ENCODE data around the gene FLT3. TPM values are rescaled to one million over a fixed set of nuclear protein-coding genes. Genes with fewer than 3 reads are reported as not detected.

FLT3 gene
- not detected in 5 replicates for total RNA-seq (2022; extraction: Qiagen RNA extraction; ENCODE audit: low read depth)

GRCh38 chr13:28100150-28101121, at the start of gene FLT3:
FLT3 (minus strand) TSS chr13:28100576; CDS start chr13:28100510, 66 bp downstream.

GRCh38 chr13:28138012-28138755, 37.8 kb upstream of the FLT3 start, which contains the start of gene PAN3:
PAN3 (plus strand) TSS chr13:28138545; CDS start chr13:28138658, 113 bp downstream.

GRCh38 chr13:27988520-27988919, 111.9 kb downstream of the FLT3 start, which contains the start of gene URAD:
URAD (minus strand) TSS chr13:27988693; CDS start chr13:27988637, 56 bp downstream.

GRCh38 chr13:27969082-27969865, 131.1 kb downstream of the FLT3 start, which contains the start of gene CDX2:
CDX2 (minus strand) TSS chr13:27969315; CDS start chr13:27969006, 309 bp downstream.

Other genes starting within 250 kb of the FLT3 start
- gene PDX1, start 180.6 kb downstream of the FLT3 start, total RNA-seq (2022; extraction: Qiagen RNA extraction; ENCODE audit: low read depth) = 0.06 to 0.14 TPM (median 0.07 TPM) in 3 of 5 replicates, not detected in the others
- gene CDX2, start 131.3 kb downstream of the FLT3 start, total RNA-seq (2022; extraction: Qiagen RNA extraction; ENCODE audit: low read depth) = 0.94 to 1.2 TPM (median 1.1 TPM) in 5 replicates
- gene URAD, start 111.9 kb downstream of the FLT3 start, total RNA-seq (2022; extraction: Qiagen RNA extraction; ENCODE audit: low read depth) = not detected in 5 replicates
- gene PAN3, start 38.0 kb upstream of the FLT3 start, total RNA-seq (2022; extraction: Qiagen RNA extraction; ENCODE audit: low read depth) = 8.0 to 10.2 TPM (median 9.8 TPM) in 5 replicates